DND-41 (cell line): ENCODE data around the gene TGFBR2.

Experiments
- ATAC-seq: fragments of 200-7000 bp; cut with Tn5 transposase; 3 replicates; pipeline ENCODE4 v1.9.1; 2021; ENCODE audit warnings: low read depth; ENCODE audit not compliant: insufficient read depth
- DNase-seq: peaks from one replicate; pipeline ENCODE4 v3.0.0-alpha.2; 2020
- H2AFZ ChIP-seq: 2 replicates; pipeline ENCODE4 v1.6.0; 2012; ENCODE audit warnings: low read depth, low read length
- H3K27ac ChIP-seq: 2 replicates; pipeline ENCODE4 v1.5.1; 2012; ENCODE audit warnings: low read length, inconsistent platforms
- H3K27me3 ChIP-seq: fragments of 200-600 bp; sonication (generic); 2 replicates; pipeline ENCODE4 v1.6.0; 2012; ENCODE audit warnings: low read length, mild to moderate bottlenecking, inconsistent platforms; ENCODE audit not compliant: insufficient read depth, poor library complexity
- H3K36me3 ChIP-seq: 2 replicates; pipeline ENCODE4 v1.5.1; 2012; ENCODE audit warnings: low read length, inconsistent platforms; ENCODE audit not compliant: insufficient read depth
- H3K4me1 ChIP-seq: 2 replicates; pipeline ENCODE4 v1.5.1; 2012; ENCODE audit warnings: mild to moderate bottlenecking, low read length; ENCODE audit not compliant: insufficient read depth
- H3K4me2 ChIP-seq: 2 replicates; pipeline ENCODE4 v1.6.0; 2012; ENCODE audit warnings: mild to moderate bottlenecking, moderate library complexity, low read length, inconsistent platforms; ENCODE audit not compliant: insufficient read depth
- H3K4me3 ChIP-seq, 2 experiments: fragments of 200-600 bp in 1 of 2; shearing (Covaris generic) in 1 of 2; 2 replicates each; pipeline ENCODE4 v1.5.1; 2012 to 2016; ENCODE audit warnings: inconsistent platforms in 2 of 2, low read length in 2 of 2, mild to moderate bottlenecking in 2 of 2, low read depth in 1 of 2, moderate library complexity in 1 of 2
- H3K79me2 ChIP-seq: 2 replicates; pipeline ENCODE4 v1.6.0; 2012; ENCODE audit warnings: low read length, inconsistent platforms; ENCODE audit not compliant: insufficient read depth
- H3K9ac ChIP-seq: 2 replicates; pipeline ENCODE4 v1.6.0; 2012; ENCODE audit warnings: low read depth, mild to moderate bottlenecking, inconsistent platforms, low read length, moderate library complexity
- H3K9me3 ChIP-seq: 2 replicates; pipeline ENCODE4 v1.5.1; 2012; ENCODE audit warnings: low read length, moderate library complexity, mild to moderate bottlenecking, inconsistent platforms; ENCODE audit not compliant: insufficient read depth, severe bottlenecking
- H4K20me1 ChIP-seq: 2 replicates; pipeline ENCODE4 v1.6.0; 2012; ENCODE audit warnings: low read length; ENCODE audit not compliant: insufficient read depth
- CTCF ChIP-seq: IDR thresholded peaks from 2 replicates; pipeline ENCODE4 v1.5.1; 2012; ENCODE audit warnings: borderline replicate concordance, low read length, moderate library complexity, mild to moderate bottlenecking; ENCODE audit not compliant: poor library complexity, severe bottlenecking; ENCODE audit errors: extremely low read depth
- EZH2 ChIP-seq: IDR thresholded peaks from 3 replicates; pipeline ENCODE4 v1.6.1; 2012; ENCODE audit warnings: borderline replicate concordance, low read depth, mild to moderate bottlenecking, moderate library complexity, low read length, inconsistent platforms; ENCODE audit not compliant: severe bottlenecking

The TGFBR2 gene

DNA sequence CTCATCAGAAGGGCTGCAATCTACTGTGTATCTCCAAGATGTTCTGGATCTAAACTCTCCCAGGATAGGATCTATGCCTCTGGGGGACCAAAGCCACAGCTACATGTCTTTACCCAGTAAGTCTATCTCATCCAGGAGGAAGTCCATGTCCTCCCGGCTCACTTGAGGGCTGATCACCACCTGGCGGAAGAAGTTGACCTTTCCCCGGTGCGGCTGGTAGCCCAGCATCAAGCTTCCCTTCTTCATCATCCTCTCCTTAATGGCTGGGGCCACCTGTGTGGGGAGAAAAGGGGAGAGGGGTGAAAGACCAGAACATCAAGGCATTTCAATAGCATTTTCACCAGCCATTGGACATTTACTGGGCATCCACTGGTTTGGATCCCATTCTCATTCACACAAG lies 121.7 kb downstream of the TGFBR2 start:
- Histone ChIP-seq H3K9me3 (no peaks in the 10 kb centered on the region), H3K27me3 (no peaks in the 10 kb centered on the region), H2AFZ (no peak overlapping the region), H3K4me2 (no peak overlapping the region), H3K27ac (no peak overlapping the region), H3K36me3 (no peaks in the 10 kb centered on the region), H3K4me3 (no peak overlapping the region), H3K79me2 (no peaks in the 10 kb centered on the region), H3K9ac (no peak overlapping the region), H4K20me1 (no peaks in the 10 kb centered on the region), H3K4me1 (no peaks in the 10 kb centered on the region)
- TF ChIP-seq CTCF = no peak
- no peak for TF ChIP-seq EZH2
- no peak for ATAC-seq
- no peak for DNase-seq

DNA sequence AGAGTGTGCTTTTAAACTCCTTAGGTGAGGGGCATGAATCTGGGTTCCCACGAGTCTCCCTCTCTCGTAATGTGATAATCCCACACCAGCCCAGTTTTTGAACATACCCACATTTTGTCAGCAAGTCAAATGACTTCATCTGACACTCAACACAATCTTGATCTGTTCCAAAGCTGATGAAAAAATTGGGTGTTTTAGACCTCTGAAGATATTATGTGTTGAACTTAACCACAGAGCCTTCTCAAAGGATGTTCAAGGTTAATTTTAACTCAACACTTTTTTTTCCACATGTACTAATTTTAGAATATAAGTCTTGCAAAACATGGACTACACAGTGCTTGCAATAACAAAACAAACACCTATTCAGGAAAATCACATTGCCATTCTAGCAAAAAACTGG lies 123.1 kb downstream of the TGFBR2 start:
- H3K27me3 ChIP-seq = no peaks in the 10 kb centered on the region
- H3K9ac ChIP-seq = no peak overlapping the region
- H2AFZ ChIP-seq = no peak overlapping the region
- no peak overlapping the region for H3K4me2 ChIP-seq
- H3K27ac ChIP-seq = no peak overlapping the region
- DNase-seq = no peak
- TF ChIP-seq CTCF = no peak
- no peak for TF ChIP-seq EZH2
- no peaks in the 10 kb centered on the region for H3K9me3 ChIP-seq
- no peaks in the 10 kb centered on the region for H4K20me1 ChIP-seq
- no peaks in the 10 kb centered on the region for H3K79me2 ChIP-seq
- H3K4me1 ChIP-seq = no peaks in the 10 kb centered on the region
- H3K4me3 ChIP-seq = no peak overlapping the region
- ATAC-seq = peak; percentile 71
- H3K36me3 ChIP-seq = no peaks in the 10 kb centered on the region

DNA sequence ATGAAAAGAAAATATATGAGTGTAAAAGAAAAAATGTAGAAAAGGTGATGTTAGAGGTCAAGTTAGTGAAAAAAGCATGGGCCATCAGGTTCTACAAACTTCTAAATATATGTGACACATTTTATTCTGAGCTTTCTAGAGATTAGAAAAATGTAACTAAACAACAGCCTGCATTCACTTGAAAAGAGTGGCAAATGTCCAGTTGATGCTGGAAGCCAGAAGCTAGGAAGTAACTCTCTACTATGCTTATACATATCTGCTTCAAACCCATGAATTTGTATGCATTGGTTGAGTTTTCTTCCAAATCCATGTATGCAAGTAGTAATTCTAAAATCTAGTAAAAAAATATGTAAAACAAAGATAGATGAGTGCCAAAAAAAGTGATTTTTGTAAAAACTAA lies 123.5 kb downstream of the TGFBR2 start:
- no peak overlapping the region for H2AFZ ChIP-seq
- H3K79me2 ChIP-seq = no peaks in the 10 kb centered on the region
- H3K9me3 ChIP-seq = no peaks in the 10 kb centered on the region
- H3K36me3 ChIP-seq = no peaks in the 10 kb centered on the region
- ATAC-seq (no peak), DNase-seq (no peak)
- TF ChIP-seq EZH2 (no peak), CTCF (no peak)
- H3K4me3 ChIP-seq = no peak overlapping the region
- H3K27ac ChIP-seq = no peak overlapping the region
- H3K4me2 ChIP-seq = no peak overlapping the region
- H3K4me1 ChIP-seq = no peaks in the 10 kb centered on the region
- H3K9ac ChIP-seq = no peak overlapping the region
- no peaks in the 10 kb centered on the region for H4K20me1 ChIP-seq
- no peaks in the 10 kb centered on the region for H3K27me3 ChIP-seq

DNA sequence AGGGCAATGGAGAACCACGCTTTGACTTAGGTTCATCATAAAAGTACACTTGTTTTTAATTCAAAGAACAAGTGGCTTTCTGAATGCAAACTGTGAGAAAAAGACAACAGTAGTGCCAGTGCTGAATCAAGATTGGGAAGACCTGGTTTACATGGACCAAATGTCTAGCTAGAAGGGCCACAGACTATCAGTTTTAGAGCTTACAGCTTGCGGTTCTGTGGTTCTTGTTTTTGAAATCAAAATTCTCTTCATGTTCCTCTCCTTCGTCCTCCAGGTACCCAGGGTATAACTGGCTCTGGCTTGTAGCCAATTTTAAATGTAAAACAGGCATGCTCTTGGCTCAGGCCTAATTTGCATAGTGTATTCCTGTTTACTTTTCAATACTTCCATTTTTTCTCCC lies 124.6 kb downstream of the TGFBR2 start:
- Histone ChIP-seq H3K4me2 (no peak overlapping the region), H3K4me3 (no peak overlapping the region), H3K27me3 (no peaks in the 10 kb centered on the region), H4K20me1 (no peaks in the 10 kb centered on the region), H3K9ac (no peak overlapping the region), H3K79me2 (no peaks in the 10 kb centered on the region), H2AFZ (no peak overlapping the region), H3K27ac (no peak overlapping the region), H3K9me3 (no peaks in the 10 kb centered on the region), H3K4me1 (no peaks in the 10 kb centered on the region), H3K36me3 (no peaks in the 10 kb centered on the region)
- TF ChIP-seq CTCF (no peak), EZH2 (no peak)
- DNase-seq (no peak), ATAC-seq (no peak)
